Thoracic aorta (tissue), 2 donors: Measurements from ENCODE around the gene TPGS1. TPM values are rescaled to one million over a fixed set of nuclear protein-coding genes. Genes with fewer than 3 reads are reported as not detected.

Experiments used
- ATAC-seq: fragments of 150-250 bp; one replicate; pipeline ENCODE4 v1.8.0; 2017; ENCODE audit warnings: low read depth; ENCODE audit not compliant: insufficient number of reproducible peaks, low FRiP score
- DNase-seq: peaks from one replicate; pipeline ENCODE4 v3.0.0-alpha.2; 2020; ENCODE audit warnings: low spot score
- H3K27ac ChIP-seq, 2 donors: fragments of 200-600 bp; sonication (generic); 1 replicate in 1 of 2; 2 replicates in 1 of 2; pipeline ENCODE4 v1.5.1; 2016; ENCODE audit warnings: mild to moderate bottlenecking in 2 of 2, moderate library complexity in 2 of 2
- H3K27me3 ChIP-seq: fragments of 200-600 bp; sonication (generic); replicated peaks from 2 replicates; pipeline ENCODE4 v1.6.0; 2016; ENCODE audit warnings: mild to moderate bottlenecking; ENCODE audit not compliant: insufficient read depth
- H3K36me3 ChIP-seq: fragments of 200-600 bp; sonication (generic); one replicate; pipeline ENCODE4 v1.5.1; 2016
- H3K4me1 ChIP-seq, 2 donors: fragments of 200-600 bp; sonication (generic); 1 replicate in 1 of 2; 2 replicates in 1 of 2; pipeline versions ENCODE4 v1.5.1 to v1.6.0; 2016; ENCODE audit warnings: low read depth in 2 of 2, mild to moderate bottlenecking in 1 of 2; ENCODE audit not compliant: control insufficient read depth in 1 of 2
- H3K4me3 ChIP-seq: fragments of 200-600 bp; sonication (generic); 2 replicates; pipeline ENCODE4 v1.5.1; 2016; ENCODE audit warnings: mild to moderate bottlenecking
- H3K9me3 ChIP-seq: fragments of 200-600 bp; sonication (generic); 2 replicates; pipeline ENCODE4 v1.5.1; 2016
- CTCF ChIP-seq: fragments of 200-600 bp; sonication (generic); IDR thresholded peaks from one replicate; pipeline ENCODE4 v1.5.1; 2019; ENCODE audit warnings: antibody characterized with exemption
- total RNA-seq, 2 donors: library from RNA; depleted of rRNA; stranded (reverse); fragments of >200 nt; gene quantifications; one replicate each; pipeline versions ENCODE4 v1.1.0 to v1.2.3, GENCODE V29; 2016

Gene TPGS1
- total RNA-seq, 2 donors from 2014 or later = 34.1 to 94.1 TPM

DNA sequence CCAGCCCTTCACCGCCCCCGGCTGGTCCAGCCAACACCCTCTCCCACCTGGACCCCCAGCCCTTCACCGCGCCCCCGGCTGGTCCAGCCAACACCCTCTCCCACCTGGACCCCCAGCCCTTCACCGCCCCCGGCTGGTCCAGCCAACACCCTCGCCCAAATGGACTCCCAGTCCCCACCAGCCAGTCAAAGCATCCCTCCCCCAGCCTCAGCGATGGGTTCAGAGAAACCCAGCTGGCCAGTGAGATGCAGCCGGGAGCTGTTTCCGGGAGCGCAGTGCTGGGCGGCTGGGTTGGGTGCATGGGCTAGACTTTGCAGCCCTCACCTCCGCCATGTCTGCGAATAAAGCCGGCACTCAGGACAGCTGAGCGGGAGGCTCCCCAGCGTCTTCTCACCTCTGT lies 17.7 kb downstream of the TPGS1 start:
- H3K4me1 ChIP-seq = no peaks in the 10 kb centered on the region
- no peaks in the 10 kb centered on the region for H3K9me3 ChIP-seq
- H3K27ac ChIP-seq = no peak overlapping the region
- ATAC-seq (no peak), DNase-seq (no peak)
- H3K4me3 ChIP-seq = no peak overlapping the region
- H3K27me3 ChIP-seq = no peaks in the 10 kb centered on the region
- no peak for TF ChIP-seq CTCF
- H3K36me3 ChIP-seq = no peaks in the 10 kb centered on the region

- no peak for DNase-seq
- Histone ChIP-seq H3K4me3 (no peak overlapping the region), H3K27me3 (no peaks in the 10 kb centered on the region), H3K27ac (no peak overlapping the region), H3K36me3 (no peaks in the 10 kb centered on the region), H3K9me3 (no peaks in the 10 kb centered on the region), H3K4me1 (peaks cover 0 to 6% of the 10 kb centered on the region in 2 donors)
- no peak for ATAC-seq
- no peak for TF ChIP-seq CTCF
These were observed 18.6 kb downstream of the TPGS1 start for GRCh38 chr19:525857-526419.

DNA sequence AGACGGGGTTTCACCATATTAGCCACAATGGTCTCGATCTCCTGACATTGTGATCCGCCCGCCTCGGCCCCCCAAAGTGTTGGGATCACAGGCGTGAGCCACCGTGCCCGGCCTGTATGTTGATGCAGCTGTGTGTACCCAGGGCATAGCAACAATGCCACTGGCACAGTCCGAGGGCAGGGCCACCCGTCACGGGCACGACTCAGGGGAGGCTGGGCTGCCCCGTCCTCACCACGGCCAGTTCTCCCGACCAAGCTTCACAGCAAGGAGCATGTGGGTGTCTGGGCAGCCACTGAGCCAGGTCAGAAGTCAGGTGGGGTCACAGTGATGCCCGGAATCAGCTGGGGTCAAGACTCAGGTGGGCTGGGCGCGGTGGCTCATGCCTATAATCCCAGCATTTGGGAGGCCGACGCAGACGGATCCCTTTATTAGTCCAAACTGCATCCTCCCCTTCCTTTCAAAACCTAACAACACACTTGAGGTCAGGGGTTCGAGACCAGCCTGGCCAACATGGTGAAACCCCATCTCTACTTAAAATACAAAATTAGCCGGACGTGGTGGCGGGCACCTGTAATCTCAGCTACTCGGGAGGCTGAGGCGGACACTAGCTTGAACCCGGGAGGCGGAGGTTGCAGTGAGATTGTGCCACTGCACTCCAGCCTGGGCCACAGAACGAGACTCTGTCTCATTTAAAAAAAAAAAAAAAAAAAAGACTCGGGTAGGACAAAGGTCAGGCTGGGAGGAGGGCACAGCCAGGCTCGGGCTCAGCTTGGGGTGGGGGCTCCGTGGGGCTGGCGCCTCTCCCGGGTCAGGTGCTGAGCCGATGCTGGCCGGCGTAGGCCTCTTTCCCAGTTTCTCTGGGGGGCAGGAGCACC lies 23.1 kb downstream of the TPGS1 start:
- peaks cover 1% of the 10 kb centered on the region for H3K36me3 ChIP-seq
- H3K27me3 ChIP-seq = no peaks in the 10 kb centered on the region
- H3K4me3 ChIP-seq = peak overlapping the region; percentile 99
- no peaks in the 10 kb centered on the region for H3K9me3 ChIP-seq
- peaks cover 13 to 30% of the 10 kb centered on the region in 2 donors for H3K4me1 ChIP-seq
- TF ChIP-seq CTCF = no peak
- peak overlapping the region in 1 of 2 donors; percentile 93 for H3K27ac ChIP-seq
- DNase-seq (no peak), ATAC-seq (no peak)

GRCh38 chr19:531009-531752 lies 23.9 kb downstream of the TPGS1 start:
- ATAC-seq (peak; percentile 78), DNase-seq (no peak)
- TF ChIP-seq CTCF = no peak
- Histone ChIP-seq H3K27ac (peak overlapping the region; percentile 84 to 93), H3K4me3 (peak overlapping the region; percentile 99), H3K27me3 (no peaks in the 10 kb centered on the region), H3K36me3 (peaks cover 10% of the 10 kb centered on the region), H3K4me1 (peaks cover 13 to 34% of the 10 kb centered on the region in 2 donors), H3K9me3 (no peaks in the 10 kb centered on the region)
